Ectodermal cell (in vitro differentiated cells): ENCODE data around the gene COX6B2.
"Not testable (repeated sequence)": the region's sequence is repeated elsewhere in the genome, so short reads cannot be mapped to it uniquely, and the experiment has no call there.

Experiments
- H3K27ac ChIP-seq: 2 replicates; pipeline ENCODE4 v1.7.0; 2013; ENCODE audit warnings: mild to moderate bottlenecking, low read depth, low read length; ENCODE audit not compliant: insufficient read depth, poor library complexity, severe bottlenecking
- H3K27me3 ChIP-seq: 2 replicates; pipeline ENCODE4 v1.7.0; 2013; ENCODE audit warnings: mild to moderate bottlenecking, low read length; ENCODE audit not compliant: insufficient read depth, control insufficient read depth, poor library complexity, severe bottlenecking
- H3K36me3 ChIP-seq: one replicate; pipeline ENCODE4 v1.7.0; 2013; ENCODE audit warnings: low read length; ENCODE audit not compliant: control insufficient read depth, insufficient read depth
- H3K4me1 ChIP-seq: one replicate; pipeline ENCODE4 v1.7.0; 2013; ENCODE audit warnings: low read length; ENCODE audit not compliant: control insufficient read depth, insufficient read depth
- H3K4me3 ChIP-seq: 2 replicates; pipeline ENCODE4 v1.7.0; 2013; ENCODE audit warnings: low read depth, low read length, control low read depth; ENCODE audit not compliant: insufficient read depth
- H3K9me3 ChIP-seq: 2 replicates; pipeline ENCODE4 v1.7.0; 2013; ENCODE audit warnings: mild to moderate bottlenecking, low read length, moderate library complexity; ENCODE audit not compliant: control insufficient read depth
- WGBS, 2 experiments: methylation state at CpG; one replicate each; pipeline ENCODE4 v1.1.7; 2013; ENCODE audit warnings: missing lambda C conversion rate in 2 of 2; 5-methylcytosine and 5-hydroxymethylcytosine counted together

The COX6B2 gene

DNA sequence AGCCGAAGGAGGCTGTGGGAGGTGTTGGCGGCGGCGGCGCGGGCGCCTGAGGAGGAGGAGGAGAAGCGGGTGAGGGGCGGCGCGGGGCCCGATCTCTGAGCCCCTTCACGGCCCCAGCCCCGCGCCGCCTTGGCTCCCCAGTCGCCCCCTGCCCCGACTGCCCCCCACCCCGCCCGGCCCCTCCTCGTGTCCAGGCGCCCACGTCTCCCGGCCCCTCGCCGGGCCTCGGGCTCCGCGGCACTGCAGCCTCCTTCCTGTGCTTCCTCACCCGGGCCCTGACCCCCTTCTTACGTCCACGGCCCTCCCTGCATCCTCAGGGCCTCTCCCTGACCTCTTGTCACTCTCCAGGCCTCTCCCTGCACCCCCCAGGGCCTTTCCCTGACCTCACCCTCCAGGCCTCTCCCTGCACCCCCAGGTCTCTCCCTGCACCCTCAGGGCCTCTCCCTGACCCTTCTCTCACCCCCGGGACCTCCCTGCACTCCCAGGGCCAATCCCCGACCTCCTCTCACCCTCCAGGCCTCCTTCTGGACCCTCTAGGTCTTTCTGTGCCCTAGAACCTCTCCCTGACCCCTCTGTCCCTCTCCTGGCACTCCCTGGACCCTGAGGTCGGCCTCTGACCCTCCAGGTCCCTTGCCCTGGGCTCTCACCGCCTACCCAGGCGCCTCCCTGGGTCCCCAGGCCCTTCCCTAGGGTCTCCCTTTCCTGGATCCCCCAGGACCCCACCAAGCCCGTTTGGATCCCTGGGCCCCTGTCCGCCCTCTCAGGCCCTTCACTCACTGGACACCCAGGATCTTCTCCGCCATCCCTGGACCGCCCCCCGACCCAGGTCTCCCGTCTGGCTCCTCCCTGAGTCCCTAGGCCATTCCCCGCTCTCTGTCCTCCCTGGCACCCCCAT lies 14.4 kb downstream of the COX6B2 start:
- H3K9me3 ChIP-seq: no peaks in the 10 kb centered on the region
- H3K27ac ChIP-seq: peak overlapping the region; percentile 58
- H3K4me3 ChIP-seq: peak overlapping the region; percentile 83
- 2% methylated on average over 44 of the region's 44 CpGs for WGBS, 2 experiments
- H3K27me3 ChIP-seq: no peaks in the 10 kb centered on the region
- peaks cover 16% of the 10 kb centered on the region for H3K36me3 ChIP-seq
- H3K4me1 ChIP-seq: peaks cover 11% of the 10 kb centered on the region

DNA sequence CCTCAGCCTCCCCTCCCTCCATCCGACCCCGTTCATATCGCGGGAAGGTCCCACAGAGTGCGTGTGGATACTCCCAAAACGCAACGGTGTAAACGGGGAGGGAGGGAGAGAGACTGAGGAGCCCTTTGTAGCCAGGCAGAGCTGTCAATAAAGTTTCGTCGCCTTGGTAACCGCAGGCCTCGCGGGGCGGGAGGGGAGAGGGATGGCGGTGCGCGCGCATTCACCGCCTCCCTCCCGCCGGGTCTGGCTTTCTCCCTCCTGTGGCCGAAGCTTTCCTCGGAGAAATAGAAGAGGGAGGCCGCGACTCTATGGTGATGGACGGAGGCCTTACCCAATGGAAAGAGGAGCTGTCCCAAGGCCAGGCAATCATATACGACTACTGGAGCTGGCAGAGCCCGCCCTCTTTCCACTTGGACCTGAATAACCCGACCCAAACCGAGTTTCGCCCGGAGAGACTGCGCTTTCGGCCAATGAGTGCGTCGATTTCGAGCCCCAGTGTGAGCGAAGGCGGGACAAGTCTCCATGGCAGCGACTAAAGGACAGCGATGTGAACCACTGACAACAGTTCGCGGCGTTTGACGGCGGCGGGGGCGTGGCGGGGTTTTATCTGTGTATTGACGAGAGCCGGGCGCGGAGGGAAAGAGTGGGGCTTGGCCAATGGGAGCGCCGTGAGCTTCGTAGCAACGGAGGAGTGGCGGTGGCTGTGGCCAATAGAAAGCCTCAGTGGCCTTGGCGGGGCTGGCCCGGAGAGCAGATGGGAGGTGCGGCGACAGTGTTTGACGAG lies 15.2 kb downstream of the COX6B2 start, which contains the start of gene KMT5C:
TSS of gene KMT5C (plus strand) at position 772 of the 784 bp plus-strand sequence. CDS start 2,061 bp downstream, outside the sequence.
- WGBS, 2 experiments: 1% methylated on average over 63 of the region's 63 CpGs
- H3K4me3 ChIP-seq: peak within 1 kb of the TSS; percentile 83
- H3K4me1 ChIP-seq: peaks cover 11% of the 10 kb centered on the region
- peak within 1 kb of the TSS; percentile 98 for H3K27ac ChIP-seq
- H3K36me3 ChIP-seq: peaks cover 16% of the 10 kb centered on the region
- no peaks in the 10 kb centered on the region for H3K9me3 ChIP-seq
- no peaks in the 10 kb centered on the region for H3K27me3 ChIP-seq

DNA sequence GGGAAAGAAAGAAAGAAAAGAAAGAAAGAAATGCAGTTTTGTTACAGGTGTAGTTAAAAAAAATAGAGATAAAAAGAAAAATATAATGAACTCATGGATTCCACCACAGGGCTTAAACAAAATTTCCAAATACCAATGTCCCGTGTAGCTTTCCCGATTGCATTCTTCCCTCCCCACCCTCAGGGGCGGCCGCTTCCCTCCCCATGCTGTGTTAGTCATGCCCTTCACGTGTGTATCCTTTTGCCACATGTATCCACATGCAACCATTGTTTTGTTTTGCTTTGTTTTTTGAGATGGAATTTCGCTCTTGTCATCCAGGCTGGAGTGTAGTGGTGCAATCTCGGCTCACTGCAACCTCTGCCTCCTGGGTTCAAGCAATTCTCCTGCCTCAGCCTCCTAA lies 18.4 kb downstream of the COX6B2 start:
- WGBS, 2 experiments: 92 to 96% methylated on average over 7 of the region's 7 CpGs
- no peaks in the 10 kb centered on the region for H3K27me3 ChIP-seq
- H3K4me1 ChIP-seq: no peaks in the 10 kb centered on the region
- H3K27ac ChIP-seq: no peak overlapping the region
- H3K4me3 ChIP-seq: no peak overlapping the region
- no peaks in the 10 kb centered on the region for H3K36me3 ChIP-seq
- H3K9me3 ChIP-seq: no peaks in the 10 kb centered on the region

DNA sequence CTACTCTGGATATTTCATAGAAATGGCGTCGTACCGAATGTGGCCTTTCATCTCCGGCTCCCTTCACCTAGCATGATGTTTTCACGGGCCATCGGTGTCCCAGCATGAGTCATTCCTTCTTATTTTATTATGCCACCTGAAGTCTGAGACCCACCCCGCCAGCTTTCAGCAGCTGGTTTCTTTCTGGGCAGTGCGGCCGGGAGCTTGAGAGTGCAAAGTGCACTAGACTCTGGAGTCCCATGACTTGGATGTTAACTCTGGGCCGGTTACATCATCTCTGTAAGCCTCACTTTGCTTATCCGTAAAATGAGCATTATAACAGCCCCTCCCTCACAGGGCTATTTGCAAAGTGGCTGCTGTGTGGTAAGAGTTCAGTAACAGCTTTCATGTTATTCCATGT lies 20.6 kb downstream of the COX6B2 start:
- H3K36me3 ChIP-seq: no peaks in the 10 kb centered on the region
- 89 to 90% methylated on average over 10 to 11 of the region's 11 CpGs for WGBS, 2 experiments

DNA sequence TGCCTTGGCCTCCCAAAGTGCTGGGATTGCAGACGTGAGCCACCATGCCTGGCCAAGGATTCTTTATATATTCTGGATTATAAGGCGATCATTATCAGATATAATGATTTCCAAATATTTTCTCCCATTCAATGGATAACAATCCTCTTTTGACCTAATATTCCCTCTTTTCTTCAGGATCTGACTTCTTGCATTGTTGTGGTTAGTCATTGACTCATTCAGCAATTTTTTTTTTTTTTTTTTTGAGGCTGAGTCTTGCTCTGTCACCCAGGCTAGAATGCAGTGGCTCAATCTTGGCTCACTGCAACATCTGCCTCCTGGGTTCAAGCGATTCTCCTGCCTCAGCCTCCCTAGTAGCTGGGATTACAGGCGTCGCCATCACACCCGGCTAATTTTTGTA lies 24.7 kb downstream of the COX6B2 start:
- not testable (repeated sequence) for H3K4me1 ChIP-seq, H3K36me3 ChIP-seq, H3K27ac ChIP-seq, H3K4me3 ChIP-seq, H3K9me3 ChIP-seq, H3K27me3 ChIP-seq
- WGBS, 2 experiments: 92 to 93% methylated on average over 5 to 6 of the region's 6 CpGs

More for the DNA sequence above, 20.6 kb downstream of the COX6B2 start:
- no peak overlapping the region for H3K4me3 ChIP-seq
- no peaks in the 10 kb centered on the region for H3K4me1 ChIP-seq
- H3K9me3 ChIP-seq: no peaks in the 10 kb centered on the region
- H3K27ac ChIP-seq: no peak overlapping the region
- no peaks in the 10 kb centered on the region for H3K27me3 ChIP-seq

DNA sequence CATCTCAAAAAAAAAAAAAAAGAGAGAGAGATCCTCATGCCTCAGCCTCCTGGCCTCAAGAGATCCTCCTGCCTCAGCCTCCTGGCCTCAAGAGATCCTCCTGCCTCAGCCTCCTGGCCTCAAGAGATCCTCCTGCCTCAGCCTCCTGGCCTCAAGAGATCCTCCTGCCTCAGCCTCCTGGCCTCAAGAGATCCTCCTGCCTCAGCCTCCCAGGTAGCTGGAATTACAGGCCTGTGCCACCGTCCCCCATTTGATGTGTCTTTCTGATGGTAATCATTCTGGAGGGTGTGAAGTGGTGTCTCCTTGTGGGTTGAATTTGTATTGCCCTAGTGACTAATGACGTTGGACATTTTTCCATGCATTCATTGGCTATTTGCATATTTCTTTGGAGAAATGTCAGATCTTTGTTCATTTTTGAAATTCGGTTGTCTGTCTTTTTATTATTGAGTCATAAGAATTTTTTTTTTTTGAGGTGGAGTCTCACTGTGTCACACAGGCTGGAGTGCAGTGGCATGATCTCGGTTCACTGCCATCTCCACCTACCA lies 25.7 kb downstream of the COX6B2 start:
- H3K27ac ChIP-seq, H3K36me3 ChIP-seq, H3K4me1 ChIP-seq, H3K27me3 ChIP-seq, H3K4me3 ChIP-seq, H3K9me3 ChIP-seq: not testable (repeated sequence)
- WGBS, 2 experiments: 90% methylated on average over 4 of the region's 4 CpGs

DNA sequence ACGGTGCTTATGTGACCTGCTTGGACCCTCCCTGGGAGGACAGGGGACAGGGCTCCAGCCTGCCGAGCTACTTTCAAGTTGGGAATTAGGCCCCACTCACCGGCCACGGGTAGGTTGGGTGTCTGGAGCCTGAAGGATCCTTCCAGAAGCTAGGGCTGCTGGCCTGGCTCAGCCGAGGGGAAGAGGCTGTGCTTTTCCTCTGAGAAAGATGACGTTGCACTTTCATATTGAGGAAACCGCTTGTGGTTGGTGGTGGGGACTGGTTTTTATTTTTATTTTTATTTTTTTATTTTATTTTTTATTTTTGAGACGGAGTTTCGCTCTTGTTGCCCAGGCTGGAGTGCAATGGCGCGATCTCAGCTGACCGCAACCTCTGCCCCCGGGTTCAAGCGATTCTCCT lies 29.3 kb downstream of the COX6B2 start, which contains the start of gene TMEM150B:
TSS of gene TMEM150B (minus strand) at position 170 of the 400 bp plus-strand sequence. CDS start 4,305 bp downstream, outside the sequence.
- WGBS, 2 experiments: 91 to 92% methylated on average over 13 to 14 of the region's 14 CpGs
- H3K4me3 ChIP-seq: no peak within 1 kb of the TSS
- H3K9me3 ChIP-seq: no peaks in the 10 kb centered on the region
- H3K27me3 ChIP-seq: no peaks in the 10 kb centered on the region
- H3K36me3 ChIP-seq: no peaks in the 10 kb centered on the region
- H3K4me1 ChIP-seq: no peaks in the 10 kb centered on the region
- no peak within 1 kb of the TSS for H3K27ac ChIP-seq

DNA sequence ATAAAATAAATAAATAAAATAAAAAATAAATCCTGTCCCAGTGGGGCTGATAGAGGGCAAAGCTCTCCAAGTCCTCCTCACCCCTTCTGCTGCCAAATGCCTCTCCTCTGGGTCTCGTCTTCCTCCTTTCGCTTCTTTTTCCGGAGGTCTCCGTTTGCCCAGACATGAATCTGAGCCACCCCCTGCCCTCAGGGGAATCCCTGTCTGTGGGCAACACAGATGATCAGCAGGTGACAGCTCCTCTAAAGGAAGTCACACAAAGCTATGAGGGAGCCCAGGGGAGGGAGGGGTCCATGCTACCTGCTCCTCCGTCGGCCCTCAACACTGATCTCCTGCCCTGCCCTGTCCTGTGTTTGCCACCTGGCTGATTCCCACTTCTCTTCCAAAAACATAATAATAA lies 29.9 kb downstream of the COX6B2 start:
- Histone ChIP-seq H3K4me1 (peaks cover 4% of the 10 kb centered on the region), H3K9me3 (no peaks in the 10 kb centered on the region), H3K27me3 (no peaks in the 10 kb centered on the region), H3K27ac (no peak overlapping the region), H3K4me3 (no peak overlapping the region), H3K36me3 (no peaks in the 10 kb centered on the region)
- WGBS, 2 experiments: 87 to 92% methylated on average over 6 of the region's 6 CpGs

DNA sequence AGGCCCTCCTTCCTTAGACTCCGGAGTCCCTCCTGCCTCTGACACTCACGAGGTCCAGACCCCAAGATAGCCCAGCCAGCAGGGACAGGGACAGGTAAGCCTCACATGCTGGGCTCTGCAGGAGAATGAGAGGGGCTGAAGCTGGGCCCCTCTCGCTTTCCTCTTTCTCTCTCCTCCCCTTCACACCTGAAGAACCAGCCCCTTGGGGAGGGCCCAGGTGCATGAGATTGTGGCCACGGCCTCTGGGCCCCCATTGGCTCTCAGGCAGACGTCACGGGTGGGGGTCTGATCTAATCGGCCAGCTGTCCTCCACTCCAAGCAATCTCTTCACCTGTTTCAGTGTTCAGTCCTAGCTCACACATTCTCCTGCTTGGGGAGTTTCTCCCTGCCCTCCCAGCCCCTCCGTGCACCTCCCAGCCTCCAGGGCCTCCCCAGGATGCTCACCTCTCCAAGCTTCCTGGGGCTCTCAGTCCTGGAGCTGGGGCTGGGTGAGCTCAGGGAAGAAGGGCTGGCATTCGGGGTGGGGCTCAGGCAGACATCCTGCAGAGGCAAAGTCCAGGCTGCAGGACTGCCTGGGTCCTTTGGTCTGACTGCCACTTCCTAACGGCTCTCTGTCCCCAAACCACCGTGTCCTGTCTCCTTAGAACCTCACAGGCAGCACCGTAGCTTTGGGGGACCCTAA lies 32.2 kb downstream of the COX6B2 start:
- no peak overlapping the region for H3K27ac ChIP-seq
- H3K9me3 ChIP-seq: no peaks in the 10 kb centered on the region
- H3K27me3 ChIP-seq: no peaks in the 10 kb centered on the region
- WGBS, 2 experiments: 77 to 81% methylated on average over 12 of the region's 12 CpGs
- H3K4me1 ChIP-seq: peaks cover 4% of the 10 kb centered on the region
- no peaks in the 10 kb centered on the region for H3K36me3 ChIP-seq
- no peak overlapping the region for H3K4me3 ChIP-seq
